Activated gamma-delta T cell treated with anti-CD3 and anti-CD28 coated beads, Interleukin-2, amount 50 U/mL, for 16 hours (primary cell): ENCODE measurements around the gene CTTNBP2.

Experiments used
- DNase-seq: peaks from one replicate; pipeline ENCODE4 v3.0.0-alpha.2; 2020; ENCODE audit warnings: low read depth

Gene CTTNBP2

GRCh38 chr7:117871778-117872538, 1.3 kb downstream of the CTTNBP2 start:
- DNase-seq = no peak

DNA sequence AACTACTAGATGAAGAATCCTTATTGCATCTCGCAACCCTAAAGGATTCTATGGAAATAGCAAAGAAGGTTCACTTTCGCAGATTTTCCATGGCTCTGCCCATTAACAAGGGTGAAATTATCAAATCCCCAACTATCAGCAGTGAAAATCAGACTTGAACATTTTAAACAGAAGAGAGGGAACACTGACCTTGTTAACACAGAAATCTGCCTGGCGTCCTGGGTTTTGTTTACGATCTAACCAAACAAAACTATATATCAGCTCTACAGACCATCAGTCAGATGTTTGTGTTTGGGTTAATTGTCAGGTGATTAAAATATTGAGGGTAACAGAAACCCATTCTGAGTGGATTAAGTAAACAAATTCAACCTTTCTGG, 1.9 kb downstream of the CTTNBP2 start:
- no peak for DNase-seq

DNA sequence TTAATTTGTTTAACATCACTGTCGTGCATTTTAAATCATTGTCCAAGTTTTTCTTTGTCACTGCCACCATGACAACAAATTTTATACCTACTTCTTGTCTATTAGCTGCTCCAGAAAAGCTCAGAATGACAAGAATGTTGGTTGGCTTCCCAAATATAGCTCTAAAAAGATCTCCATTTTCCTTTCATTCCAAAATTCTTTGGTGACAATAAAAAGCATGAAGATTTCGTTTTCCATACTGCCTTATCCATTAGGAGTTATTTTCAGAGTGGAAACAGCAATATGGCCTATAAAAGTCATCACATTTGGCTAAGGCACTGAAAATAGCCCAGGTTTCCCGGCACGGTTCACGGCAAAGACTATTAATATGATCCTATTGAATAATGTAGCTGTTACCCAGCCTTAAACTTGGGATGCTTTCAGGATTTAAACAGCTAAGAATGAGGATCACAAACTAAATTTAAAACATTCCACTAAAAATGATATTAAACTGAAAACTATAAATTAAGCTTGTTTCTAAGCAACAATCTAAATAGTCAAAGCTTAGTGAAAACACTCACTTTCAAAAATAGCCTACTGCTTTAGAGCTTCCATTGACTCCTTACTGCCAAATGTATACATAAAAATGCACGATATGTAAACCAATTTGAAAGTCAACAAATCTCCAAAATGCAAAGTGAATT, 2.7 kb downstream of the CTTNBP2 start:
- DNase-seq = no peak

GRCh38 chr7:117869374-117869773, 3.9 kb downstream of the CTTNBP2 start:
- no peak for DNase-seq

- DNase-seq = no peak
Measured at GRCh38 chr7:117863618-117864017, 9.6 kb downstream of the CTTNBP2 start.

DNA sequence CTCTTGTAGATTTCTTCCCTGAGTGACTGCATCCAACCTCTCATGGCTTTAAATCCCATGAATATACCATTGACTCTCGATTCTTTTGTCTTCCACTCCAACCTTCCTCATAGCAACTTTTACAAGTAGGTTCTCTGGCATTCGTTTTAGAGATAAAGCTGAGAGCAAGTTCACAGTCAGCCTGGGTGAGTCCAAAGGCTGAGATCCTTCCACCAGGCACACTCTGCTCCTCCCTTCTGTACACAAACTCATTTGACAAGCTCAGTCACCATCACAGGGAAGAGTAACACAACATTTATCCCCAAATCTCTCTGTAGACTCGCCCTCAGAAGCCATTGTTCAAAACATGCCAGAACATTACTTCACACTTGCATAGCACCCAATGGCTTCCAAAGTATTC, 10.9 kb downstream of the CTTNBP2 start:
- no peak for DNase-seq

- DNase-seq = no peak
Measured at GRCh38 chr7:117859246-117859812, 13.9 kb downstream of the CTTNBP2 start.

DNA sequence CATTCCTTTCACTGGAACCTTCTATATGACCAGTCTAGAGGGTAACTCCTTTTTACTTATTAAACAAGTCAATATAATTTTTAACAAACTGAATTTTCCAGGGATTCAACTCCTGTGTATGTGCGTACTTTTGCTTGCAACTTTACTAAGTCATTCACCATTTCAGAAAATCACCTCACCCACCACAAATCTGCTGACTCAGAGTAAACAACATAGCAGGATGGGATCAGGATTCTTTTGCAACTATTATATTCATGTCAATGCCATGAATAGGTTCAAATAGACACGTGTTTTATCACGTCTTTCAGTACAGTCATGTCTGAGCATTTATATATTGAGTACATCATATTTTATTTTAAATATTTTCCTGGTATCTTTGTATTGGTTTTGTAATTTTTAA, 14.5 kb downstream of the CTTNBP2 start:
- DNase-seq = no peak

- no peak for DNase-seq
Measured at GRCh38 chr7:117857718-117858117, 15.5 kb downstream of the CTTNBP2 start.

DNA sequence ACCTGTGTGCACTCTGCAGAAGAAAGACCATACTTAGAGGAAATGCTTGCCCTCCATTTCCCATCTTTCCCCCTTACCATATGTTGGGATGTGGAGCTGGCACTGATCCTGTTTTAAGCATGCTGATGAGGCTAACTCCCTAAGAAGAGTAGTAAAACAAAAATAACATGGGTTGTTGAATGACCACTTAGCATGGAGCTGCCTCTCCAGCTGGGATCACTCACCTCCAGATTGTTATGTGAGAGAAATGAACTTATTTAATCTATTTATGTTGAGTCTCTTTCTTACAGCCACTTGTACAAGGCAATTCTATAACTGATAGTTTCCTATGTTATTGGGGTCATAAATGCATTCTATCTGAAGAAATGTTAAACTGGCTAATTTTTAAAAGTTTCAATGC, 17.0 kb downstream of the CTTNBP2 start:
- DNase-seq = no peak

GRCh38 chr7:117854186-117854585, 19.1 kb downstream of the CTTNBP2 start:
- DNase-seq = no peak

DNA sequence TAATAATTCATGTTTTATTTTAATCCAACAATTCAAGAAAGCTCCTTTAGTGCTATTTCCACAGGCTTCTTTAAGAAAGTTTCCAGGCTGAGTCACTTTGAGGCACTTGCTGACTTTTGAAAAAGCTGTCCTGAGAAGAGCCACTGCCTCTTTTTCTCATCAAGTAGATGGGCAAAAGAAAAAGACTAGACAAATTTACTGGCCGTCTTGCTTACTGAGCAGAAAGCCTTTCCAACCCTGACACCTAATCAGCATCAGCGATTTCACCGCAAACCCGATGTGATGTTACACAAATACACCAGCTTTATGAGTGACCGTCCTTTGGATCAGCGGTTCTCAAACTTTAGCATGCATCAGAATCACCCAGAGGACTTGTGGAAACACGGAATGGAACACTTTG, 24.3 kb downstream of the CTTNBP2 start:
- DNase-seq = no peak

GRCh38 chr7:117844678-117845077, 28.6 kb downstream of the CTTNBP2 start:
- no peak for DNase-seq

- DNase-seq = no peak
Measured at GRCh38 chr7:117841611-117842010, 31.6 kb downstream of the CTTNBP2 start.

DNA sequence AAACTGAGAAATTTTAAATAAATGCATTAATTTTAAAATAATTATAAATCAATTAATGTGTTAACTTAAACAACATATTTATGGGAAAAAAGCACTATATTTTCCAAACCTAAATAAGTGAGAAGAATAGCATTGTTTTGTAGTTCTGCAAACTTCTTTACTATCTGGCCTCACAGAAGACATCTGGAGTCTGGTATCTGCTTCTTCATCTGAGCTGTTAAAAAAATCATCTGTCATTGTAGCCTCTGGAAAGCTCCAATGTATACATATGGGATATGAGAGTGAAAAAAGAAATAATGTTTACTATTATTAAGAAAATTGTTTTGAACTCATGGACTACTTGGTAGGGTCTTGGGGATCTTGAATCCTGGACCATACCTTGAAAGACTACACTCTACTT, 32.2 kb downstream of the CTTNBP2 start:
- no peak for DNase-seq

GRCh38 chr7:117839507-117839906, 33.7 kb downstream of the CTTNBP2 start:
- no peak for DNase-seq

- no peak for DNase-seq
Measured at GRCh38 chr7:117837841-117838240, 35.4 kb downstream of the CTTNBP2 start.

- DNase-seq = no peak
Measured at GRCh38 chr7:117835016-117835664, 38.1 kb downstream of the CTTNBP2 start.

- no peak for DNase-seq
Measured at GRCh38 chr7:117830422-117830954, 42.8 kb downstream of the CTTNBP2 start.

GRCh38 chr7:117829450-117830117, 43.7 kb downstream of the CTTNBP2 start:
- DNase-seq = no peak

DNA sequence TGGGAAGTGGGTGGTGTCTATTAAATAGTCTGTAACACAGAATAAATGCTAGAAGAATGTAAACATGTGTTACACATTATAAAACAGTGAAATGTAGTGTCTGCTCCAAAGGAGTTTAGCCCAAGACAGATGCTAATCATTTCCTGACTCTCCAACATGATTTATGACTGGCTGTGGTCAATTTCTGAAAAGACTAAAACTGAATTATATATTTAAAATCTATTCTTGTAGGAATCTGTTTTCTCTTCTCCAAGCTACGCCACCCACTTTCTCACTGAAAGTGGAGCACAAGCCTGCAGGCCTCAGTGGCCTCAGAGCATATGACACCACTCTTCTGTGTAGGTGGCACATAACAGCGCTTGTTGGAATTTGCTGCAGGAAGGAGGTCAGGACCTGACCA, 44.4 kb downstream of the CTTNBP2 start:
- DNase-seq = no peak

DNA sequence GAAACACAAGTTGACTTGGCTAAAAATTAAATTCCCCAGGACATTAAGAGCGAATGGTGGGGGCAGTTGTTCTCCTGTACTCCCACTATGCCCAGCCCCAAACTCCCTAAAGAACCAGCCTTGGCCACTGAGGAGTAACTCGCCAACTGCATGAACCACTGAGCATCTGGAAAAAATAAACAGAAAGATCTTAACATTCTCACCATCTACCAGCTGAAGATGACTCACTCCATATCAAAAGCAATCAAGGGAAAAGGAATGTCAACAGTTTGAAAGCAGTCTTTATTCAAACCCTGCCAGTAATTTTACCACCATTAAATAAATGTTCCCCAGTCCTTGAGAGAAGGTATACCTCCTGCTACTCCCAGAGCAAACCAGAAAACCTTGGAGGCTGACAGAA, 45.4 kb downstream of the CTTNBP2 start:
- no peak for DNase-seq
